Sigmoid colon (tissue), 7 donors: Measurements from ENCODE around the gene P2RX3. TPM values are rescaled to one million over a fixed set of nuclear protein-coding genes. Genes with fewer than 3 reads are reported as not detected.

ENCODE experiments used
- DNase-seq: peaks from one replicate; pipeline ENCODE4 v3.0.0-alpha.2; 2019
- H3K27ac ChIP-seq, 4 donors: fragments of 200-600 bp; sonication (generic); one replicate each; pipeline ENCODE4 v1.5.1; 2016 to 2019; ENCODE audit warnings: mild to moderate bottlenecking in 1 of 4
- H3K27me3 ChIP-seq, 3 donors: fragments of 200-600 bp; sonication (generic); one replicate each; pipeline ENCODE4 v1.5.1; 2019; ENCODE audit warnings: mild to moderate bottlenecking in 1 of 3
- H3K36me3 ChIP-seq, 4 donors: fragments of 200-600 bp; sonication (generic); one replicate each; pipeline ENCODE4 v1.5.1; 2016 to 2019
- H3K4me1 ChIP-seq, 4 donors: fragments of 200-600 bp; sonication (generic); one replicate each; pipeline ENCODE4 v1.5.1; 2017 to 2019
- H3K4me3 ChIP-seq, 4 donors: fragments of 200-600 bp; sonication (generic); one replicate each; pipeline ENCODE4 v1.5.1; 2017 to 2019; ENCODE audit warnings: mild to moderate bottlenecking in 2 of 4, moderate library complexity in 1 of 4
- H3K9me3 ChIP-seq, 4 donors: fragments of 200-600 bp in 3 of 4; sonication (generic) in 3 of 4; one replicate each; pipeline versions ENCODE4 v1.5.1 to v1.6.1; 2013 to 2019
- CTCF ChIP-seq, 4 experiments: fragments of 450-650 bp in 3 of 4; fragments of 200-600 bp in 1 of 4; IDR thresholded peaks; one replicate each; pipeline ENCODE4 v1.5.1; 2016 to 2019; ENCODE audit warnings: antibody characterized with exemption in 4 of 4, mild to moderate bottlenecking in 3 of 4, moderate library complexity in 2 of 4
- EP300 ChIP-seq, 4 donors: sonication (generic); formaldehyde crosslinking; IDR thresholded peaks; one replicate each; pipeline ENCODE4 v1.6.1; 2017; ENCODE audit warnings: antibody characterized with exemption in 4 of 4
- POLR2A ChIP-seq, 2 donors: fragments of 450-650 bp; IDR thresholded peaks; one replicate each; pipeline ENCODE4 v1.6.1; 2016; ENCODE audit warnings: antibody characterized with exemption in 2 of 2, mild to moderate bottlenecking in 2 of 2, moderate library complexity in 2 of 2
- POLR2AphosphoS5 ChIP-seq, 4 donors: sonication (generic); formaldehyde crosslinking; IDR thresholded peaks; one replicate each; pipeline ENCODE4 v1.6.1; 2017; ENCODE audit warnings: antibody characterized with exemption in 4 of 4
- WGBS, 2 donors: extraction: QIAGEN DNeasy Blood & Tissue Kit; methylation state at CpG; one replicate each; pipeline ENCODE4 v1.1.7; 2013; 5-methylcytosine and 5-hydroxymethylcytosine counted together
- intact Hi-C: fragments of 100-400 bp; cut with DNase I; formaldehyde crosslinking; loops from one replicate; pipeline ENCODE4 v1.15.1; 2023
- polyA plus RNA-seq, 3 donors: library from polyadenylated mRNA; stranded (reverse); fragments of 200-250 nt; gene quantifications; one replicate each; pipeline ENCODE4 v1.2.3, GENCODE V29; 2013
- total RNA-seq, 4 donors: library from RNA; depleted of rRNA; stranded (reverse); fragments of >200 nt; gene quantifications; one replicate each; pipeline ENCODE4 v1.1.0, GENCODE V29; 2016
- donor health status: healthy with polysubstance abuse.
- donor health status: Bipolar disorder and iron deficiency.
- donor health status: healthy.

Gene P2RX3
- total and polyA plus RNA-seq, 7 donors = 0.07 to 0.36 TPM; not detected in 5

GRCh38 chr11:57394203-57394965 lies 56.2 kb downstream of the P2RX3 start:
- no peak overlapping the region for H3K27ac ChIP-seq
- no peaks in the 10 kb centered on the region for H3K4me1 ChIP-seq
- DNase-seq = no peak
- no peaks in the 10 kb centered on the region for H3K27me3 ChIP-seq
- H3K9me3 ChIP-seq = no peaks in the 10 kb centered on the region
- TF ChIP-seq POLR2A (IDR thresholded peaks at IDR 0.05) (no peak), POLR2AphosphoS5 (IDR thresholded peaks at IDR 0.05) (no peak), EP300 (IDR thresholded peaks at IDR 0.05) (no peak)
- no peak overlapping the region for H3K4me3 ChIP-seq
- 83 to 89% methylated on average over 4 of the region's 4 CpGs for WGBS, 2 donors
- H3K36me3 ChIP-seq = no peaks in the 10 kb centered on the region
- intact Hi-C loops = no loop called here

GRCh38 chr11:57395905-57396623 lies 57.9 kb downstream of the P2RX3 start:
- no peaks in the 10 kb centered on the region for H3K9me3 ChIP-seq
- DNase-seq = no peak
- no peaks in the 10 kb centered on the region for H3K36me3 ChIP-seq
- no peak overlapping the region for H3K4me3 ChIP-seq
- H3K27ac ChIP-seq = no peak overlapping the region
- intact Hi-C loops = no loop called here
- WGBS, 2 donors = 89 to 90% methylated on average over 11 of the region's 11 CpGs
- H3K27me3 ChIP-seq = no peaks in the 10 kb centered on the region
- TF ChIP-seq POLR2AphosphoS5 (IDR thresholded peaks at IDR 0.05) (no peak), CTCF (IDR thresholded peaks at IDR 0.05) (no peak), EP300 (IDR thresholded peaks at IDR 0.05) (no peak), POLR2A (IDR thresholded peaks at IDR 0.05) (no peak)
- H3K4me1 ChIP-seq = no peaks in the 10 kb centered on the region

GRCh38 chr11:57396744-57397143 lies 58.6 kb downstream of the P2RX3 start:
- H3K27ac ChIP-seq = no peak overlapping the region
- DNase-seq = no peak
- no peaks in the 10 kb centered on the region for H3K9me3 ChIP-seq
- intact Hi-C loops = no loop called here
- no peaks in the 10 kb centered on the region for H3K27me3 ChIP-seq
- H3K4me3 ChIP-seq = no peak overlapping the region
- 66 to 79% methylated on average over 2 of the region's 2 CpGs for WGBS, 2 donors
- no peaks in the 10 kb centered on the region for H3K36me3 ChIP-seq
- no peaks in the 10 kb centered on the region for H3K4me1 ChIP-seq
- no peak for TF ChIP-seq CTCF (IDR thresholded peaks at IDR 0.05)
- no peak for TF ChIP-seq EP300 (IDR thresholded peaks at IDR 0.05)
- TF ChIP-seq POLR2AphosphoS5 (IDR thresholded peaks at IDR 0.05) = no peak
- TF ChIP-seq POLR2A (IDR thresholded peaks at IDR 0.05) = no peak

GRCh38 chr11:57397394-57397990 lies 59.3 kb downstream of the P2RX3 start:
- H3K4me3 ChIP-seq = no peak overlapping the region
- H3K36me3 ChIP-seq = no peaks in the 10 kb centered on the region
- intact Hi-C loops = no loop called here
- 88 to 89% methylated on average over 4 of the region's 4 CpGs for WGBS, 2 donors
- no peaks in the 10 kb centered on the region for H3K4me1 ChIP-seq
- no peak overlapping the region for H3K27ac ChIP-seq
- no peak for TF ChIP-seq POLR2A (IDR thresholded peaks at IDR 0.05)
- no peak for TF ChIP-seq POLR2AphosphoS5 (IDR thresholded peaks at IDR 0.05)
- TF ChIP-seq CTCF (IDR thresholded peaks at IDR 0.05) = no peak
- TF ChIP-seq EP300 (IDR thresholded peaks at IDR 0.05) = no peak
- no peaks in the 10 kb centered on the region for H3K27me3 ChIP-seq
- no peaks in the 10 kb centered on the region for H3K9me3 ChIP-seq
- no peak for DNase-seq

- no peak overlapping the region for H3K27ac ChIP-seq
- no peak for DNase-seq
- no peaks in the 10 kb centered on the region for H3K27me3 ChIP-seq
- no peaks in the 10 kb centered on the region for H3K9me3 ChIP-seq
- no peak overlapping the region for H3K4me3 ChIP-seq
- TF ChIP-seq POLR2A (IDR thresholded peaks at IDR 0.05) (no peak), POLR2AphosphoS5 (IDR thresholded peaks at IDR 0.05) (no peak), CTCF (IDR thresholded peaks at IDR 0.05) (no peak), EP300 (IDR thresholded peaks at IDR 0.05) (no peak)
- 84 to 87% methylated on average over 5 of the region's 5 CpGs for WGBS, 2 donors
- no peaks in the 10 kb centered on the region for H3K4me1 ChIP-seq
- intact Hi-C loops = no loop called here
- no peaks in the 10 kb centered on the region for H3K36me3 ChIP-seq
Observed at GRCh38 chr11:57399221-57399620, 61.1 kb downstream of the P2RX3 start.
